MV-4-11 (cell line): ENCODE data around the gene SLC35B3.
"Not testable (repeated sequence)": the region's sequence is repeated elsewhere in the genome, so short reads cannot be mapped to it uniquely, and the experiment has no call there.

Source experiments
- DNase-seq: peaks from one replicate; lab custom pipeline; 2025; lab: John Stamatoyannopoulos, UW

Gene SLC35B3

DNA sequence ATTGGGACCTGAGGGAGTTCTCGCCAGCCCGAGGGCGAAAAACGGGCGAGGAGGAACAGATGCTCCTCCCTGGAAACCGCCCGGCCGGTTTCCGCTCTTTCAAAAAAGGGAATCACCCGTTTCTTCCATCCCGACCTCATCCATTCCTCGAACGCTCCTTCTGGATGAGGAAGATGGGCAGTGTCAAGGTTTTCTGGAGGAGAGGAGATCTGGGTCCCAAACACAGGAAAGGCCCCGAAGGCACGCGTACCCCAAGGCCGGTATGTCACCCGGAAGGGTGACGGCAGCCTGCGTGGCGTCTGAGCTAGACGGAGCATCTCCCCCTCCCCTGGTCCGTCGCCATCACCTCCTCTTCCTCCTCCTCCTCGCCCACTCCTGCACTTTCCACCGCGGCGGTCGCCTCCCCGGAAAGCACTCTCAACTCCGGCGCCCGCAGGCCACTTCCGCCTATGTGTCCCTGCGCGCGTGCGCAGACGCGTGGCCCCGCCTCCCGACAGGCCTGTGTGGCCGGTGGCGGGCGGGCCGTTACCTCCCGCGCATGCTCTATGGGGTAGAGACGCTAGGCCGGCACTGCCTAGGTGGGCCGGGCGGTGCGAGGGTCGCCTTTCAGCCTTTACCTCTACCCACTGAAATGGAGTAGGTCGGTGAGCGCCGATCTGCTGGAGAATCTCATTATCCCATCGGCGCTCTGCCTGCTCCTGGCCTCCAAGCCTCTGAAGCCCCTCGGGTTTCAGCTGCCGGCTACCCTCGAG, at the start of gene SLC35B3:
SLC35B3 (minus strand) TSS at position 453 of the 752 bp plus-strand sequence.
- peak; percentile 87 for DNase-seq

DNA sequence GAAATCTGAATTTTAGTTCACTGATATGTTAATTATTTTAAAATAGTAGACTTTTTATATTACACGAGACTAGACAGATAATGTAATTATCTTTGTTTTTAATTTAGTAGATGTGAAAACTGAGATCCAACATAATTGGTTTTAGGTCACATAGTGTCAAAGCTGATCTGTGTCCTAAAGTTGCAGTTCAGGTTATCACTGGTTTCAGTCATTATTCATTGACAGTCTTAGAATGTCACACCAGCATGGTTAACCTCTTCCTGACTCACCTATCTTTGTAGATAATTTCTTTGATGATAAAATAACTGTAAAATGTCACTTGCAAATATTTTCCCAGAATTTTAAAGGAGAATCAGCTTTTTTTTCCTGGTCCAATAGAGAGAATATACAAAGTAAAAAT, 48.3 kb upstream of the SLC35B3 start:
- no peak for DNase-seq

DNA sequence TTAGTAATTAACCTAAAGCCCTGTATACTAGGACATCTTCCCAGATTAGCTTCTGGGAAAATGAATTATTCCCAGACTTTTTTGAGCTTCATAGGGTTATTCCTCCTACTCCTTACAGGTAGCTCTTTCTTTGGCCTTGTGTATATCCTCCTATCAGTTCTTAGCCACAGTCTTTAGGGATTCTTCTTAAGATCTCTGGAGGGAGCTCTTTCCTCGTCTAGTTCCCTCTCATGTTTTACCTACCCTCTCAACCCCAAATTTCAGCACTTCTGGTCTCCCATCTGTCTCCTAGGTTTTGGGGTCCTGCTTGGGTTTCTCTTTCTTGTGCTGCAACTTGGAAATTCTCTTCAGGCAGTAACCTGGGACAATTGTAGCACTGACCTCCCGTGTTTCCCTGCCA, 46.4 kb upstream of the SLC35B3 start:
- peak; percentile 7 for DNase-seq

DNA sequence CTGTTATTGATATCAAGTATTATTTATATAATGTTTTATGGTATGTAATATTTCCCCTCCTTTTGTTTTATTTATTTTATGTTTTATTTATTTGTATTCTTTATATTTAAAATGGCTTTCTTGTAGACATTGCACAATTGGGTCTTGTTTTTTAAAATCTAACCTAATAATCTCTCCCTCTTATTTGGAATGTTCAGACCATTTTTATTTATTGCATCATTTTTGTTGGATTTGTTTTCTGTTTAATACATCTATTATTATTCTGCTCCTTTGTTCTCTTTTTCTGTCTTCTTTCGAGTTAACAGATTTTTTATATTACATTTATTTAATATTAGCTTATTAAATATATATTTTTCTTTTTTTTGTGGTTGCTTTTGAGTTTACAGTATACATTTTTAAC, 43.1 kb upstream of the SLC35B3 start:
- no peak for DNase-seq

DNA sequence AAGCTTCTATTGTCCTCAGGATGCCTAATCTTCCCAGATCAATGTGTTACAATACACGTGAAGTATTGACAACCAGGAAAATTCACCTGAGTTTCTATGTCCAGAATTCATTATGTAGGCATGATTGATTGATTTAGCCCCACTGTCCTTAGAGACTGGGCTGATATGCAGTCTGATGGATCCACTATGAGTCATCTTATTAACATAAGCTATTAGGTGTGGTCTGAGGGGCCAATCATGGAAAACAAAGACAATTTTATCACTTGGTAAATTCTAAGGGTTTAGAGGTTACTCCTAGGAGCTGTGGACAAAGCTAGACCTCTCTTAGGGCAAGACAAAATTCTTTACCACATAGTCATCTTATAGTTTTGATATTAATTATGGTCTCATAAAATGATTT, 41.3 kb upstream of the SLC35B3 start:
- no peak for DNase-seq

DNA sequence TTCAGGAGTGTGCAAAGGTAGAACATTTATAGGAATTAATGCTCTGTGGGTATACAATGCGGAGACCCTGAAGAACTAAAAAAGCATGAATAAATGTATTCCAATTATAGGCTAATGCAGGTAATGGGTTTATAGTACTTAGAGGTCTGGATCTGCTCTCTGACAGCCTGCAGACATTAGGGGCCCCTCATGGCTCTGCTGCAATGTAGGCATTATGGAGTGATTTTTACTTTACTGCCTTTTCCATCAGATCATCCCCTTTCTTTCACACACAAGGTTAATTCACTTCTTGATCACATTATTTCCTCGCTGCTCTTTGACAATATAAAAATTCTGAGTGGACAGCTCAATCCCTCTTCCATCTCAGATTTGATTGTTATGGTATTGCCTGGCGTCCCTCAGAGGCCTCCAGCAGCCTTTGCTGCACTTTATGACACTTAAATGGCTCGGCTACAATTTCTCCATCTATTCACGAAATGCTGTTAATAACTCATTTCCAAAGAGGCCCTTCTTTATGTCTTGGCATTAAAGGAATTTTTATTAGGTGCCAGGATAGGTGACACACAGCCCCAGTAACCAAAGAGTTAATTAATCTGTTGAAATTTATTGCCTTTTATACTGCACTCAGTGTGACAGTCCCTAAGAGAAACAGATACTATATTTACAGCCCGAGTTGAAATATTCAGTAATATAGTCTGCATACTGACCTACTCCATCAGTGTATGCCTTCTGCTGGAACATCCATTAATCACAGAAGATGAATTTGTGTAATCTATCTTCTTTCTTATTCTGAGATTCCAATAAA, 33.4 kb upstream of the SLC35B3 start:
- DNase-seq: no peak

DNA sequence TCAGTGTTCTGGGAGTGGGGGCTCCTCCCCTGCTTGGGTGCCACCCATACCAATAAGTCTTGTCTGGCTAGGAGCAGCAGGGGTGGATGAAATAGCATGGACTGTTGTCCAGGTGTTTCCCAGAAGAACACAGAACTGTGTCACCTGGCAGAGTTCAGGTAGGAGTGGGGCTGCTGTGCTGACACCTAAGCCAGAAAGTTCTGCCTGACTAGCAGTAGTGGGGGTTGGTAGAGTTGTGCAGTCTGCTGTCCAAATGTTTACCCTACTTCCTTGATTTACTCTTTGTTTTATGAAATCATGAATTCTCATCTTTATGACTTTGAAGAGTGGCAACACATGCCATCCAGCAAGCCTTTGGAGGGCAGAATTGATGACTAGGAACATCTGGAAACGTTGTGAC, 27.3 kb upstream of the SLC35B3 start:
- DNase-seq: no peak

DNA sequence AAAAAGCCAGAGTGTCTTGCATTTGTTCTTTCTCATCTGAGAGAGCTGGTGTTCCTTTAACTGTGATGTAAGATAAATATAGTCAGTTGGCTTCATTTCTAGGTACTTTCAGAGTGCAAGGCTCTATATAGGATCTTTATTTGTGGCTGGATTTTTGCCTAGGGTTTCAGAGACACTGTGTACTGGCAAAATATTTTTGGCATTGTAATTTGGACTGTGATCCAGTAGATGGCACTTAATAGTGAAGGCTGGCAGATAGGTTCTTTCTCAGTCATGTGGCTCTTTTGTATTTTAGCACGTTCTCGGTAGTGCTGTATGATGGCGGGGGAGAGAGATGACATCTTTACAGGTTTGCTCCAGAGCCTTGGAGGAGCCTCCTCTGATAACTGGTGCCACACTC, 26.8 kb upstream of the SLC35B3 start:
- DNase-seq: no peak

DNA sequence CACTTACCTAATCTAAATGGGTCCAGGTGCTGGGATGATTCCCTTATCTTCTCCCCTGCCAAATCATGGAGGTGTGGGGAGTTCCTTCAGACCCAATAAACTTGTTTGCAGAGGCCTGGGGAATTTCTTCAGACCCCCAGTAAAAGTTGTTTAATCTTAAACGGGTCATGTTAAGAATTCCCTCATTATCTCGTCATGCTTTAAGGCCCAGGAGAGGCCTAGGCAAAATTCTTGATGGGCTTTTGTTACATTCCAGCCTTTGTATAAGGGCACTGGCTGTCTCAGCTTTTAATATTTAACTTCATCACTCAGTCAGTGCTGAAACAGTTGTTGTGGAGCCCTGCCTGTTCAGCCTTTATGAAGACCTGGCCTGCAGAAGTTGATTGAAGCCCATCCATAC, 11.0 kb upstream of the SLC35B3 start:
- no peak for DNase-seq

DNA sequence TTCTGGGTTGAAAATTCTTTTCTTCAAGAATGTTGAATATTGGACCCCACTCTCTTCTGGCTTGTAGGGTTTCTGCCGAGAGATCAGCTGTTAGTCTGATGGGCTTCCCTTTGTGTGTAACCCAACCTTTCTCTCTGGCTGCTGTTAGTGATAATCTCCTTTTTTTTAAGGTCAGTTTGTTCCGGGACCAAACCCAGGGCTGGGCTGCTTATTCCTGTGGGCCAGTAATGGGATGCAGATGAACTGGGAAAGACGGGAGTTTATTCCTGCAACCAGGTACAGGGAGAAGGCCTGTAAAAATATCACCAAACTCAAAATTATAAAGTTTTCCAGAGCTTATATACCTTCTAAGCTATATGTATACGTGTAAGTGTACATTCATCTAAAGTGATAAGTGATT, 10.6 kb upstream of the SLC35B3 start:
- not testable (repeated sequence) for DNase-seq

DNA sequence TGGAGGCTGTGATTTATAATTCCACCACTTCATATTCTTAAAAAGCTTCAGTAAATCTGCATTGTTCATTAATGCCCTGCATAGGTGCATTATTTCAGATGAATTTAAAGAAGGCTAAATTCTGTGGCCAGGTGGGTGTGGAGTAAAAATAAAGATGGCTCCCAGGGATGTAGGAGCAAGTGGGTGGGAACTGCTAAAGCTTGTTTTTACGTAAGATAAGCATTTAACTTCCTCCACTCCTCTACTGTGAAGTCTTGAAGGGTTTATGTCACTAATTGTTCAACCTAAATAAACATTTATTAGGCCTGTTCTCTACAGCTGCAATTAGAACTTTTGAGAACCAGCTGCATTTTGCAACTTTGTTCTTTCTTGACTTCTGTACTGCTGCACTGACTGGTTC, 6.8 kb upstream of the SLC35B3 start:
- DNase-seq: no peak

DNA sequence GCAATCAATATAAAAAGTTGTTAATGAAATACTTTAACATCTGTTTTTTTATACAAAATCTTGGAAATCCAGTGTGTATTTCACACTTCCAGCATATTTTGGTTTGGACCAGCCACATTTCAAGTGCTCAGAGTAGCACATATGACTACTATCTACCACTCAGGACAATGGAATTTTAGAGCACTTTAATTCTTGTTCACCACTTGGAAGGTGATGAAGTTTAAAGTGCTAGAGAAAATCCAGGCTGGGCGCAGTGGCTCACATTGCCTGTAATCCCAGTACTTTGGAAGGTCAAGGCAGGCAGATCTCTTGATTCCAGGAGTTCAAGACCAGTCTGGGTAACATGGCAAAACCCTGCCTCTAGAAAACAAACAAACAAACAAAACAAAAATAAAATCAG, 6.1 kb upstream of the SLC35B3 start:
- no peak for DNase-seq

DNA sequence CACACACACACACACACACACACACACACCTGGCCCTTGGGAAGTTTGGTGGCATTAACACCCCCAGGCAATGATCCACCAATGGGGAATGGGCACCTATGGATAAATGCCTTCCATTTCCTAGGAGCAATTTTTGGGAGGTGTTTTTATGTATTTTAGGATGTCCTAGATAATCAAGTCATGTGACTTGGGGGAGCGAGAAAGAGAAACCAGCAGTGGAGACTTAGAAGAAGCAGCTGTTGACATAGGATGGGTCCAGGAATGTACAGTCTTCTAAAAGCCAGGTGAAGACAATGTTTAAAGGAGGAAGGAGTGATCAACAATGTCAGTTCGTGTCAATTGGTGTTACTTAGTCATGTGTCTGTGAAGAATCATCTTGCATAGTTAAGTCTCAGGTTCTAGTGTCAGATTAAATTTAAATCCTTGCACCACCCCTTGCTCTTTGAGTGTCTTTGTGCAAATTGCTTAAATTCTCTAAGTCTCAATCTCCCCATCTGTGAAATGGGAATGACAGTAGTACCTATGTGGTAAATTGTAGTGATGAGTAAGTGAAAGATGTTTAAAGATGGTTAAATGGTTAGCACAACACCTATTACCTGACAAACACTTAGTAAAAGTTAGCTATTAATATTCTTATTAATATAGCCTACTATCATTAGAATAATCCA, 4.4 kb upstream of the SLC35B3 start:
- no peak for DNase-seq

DNA sequence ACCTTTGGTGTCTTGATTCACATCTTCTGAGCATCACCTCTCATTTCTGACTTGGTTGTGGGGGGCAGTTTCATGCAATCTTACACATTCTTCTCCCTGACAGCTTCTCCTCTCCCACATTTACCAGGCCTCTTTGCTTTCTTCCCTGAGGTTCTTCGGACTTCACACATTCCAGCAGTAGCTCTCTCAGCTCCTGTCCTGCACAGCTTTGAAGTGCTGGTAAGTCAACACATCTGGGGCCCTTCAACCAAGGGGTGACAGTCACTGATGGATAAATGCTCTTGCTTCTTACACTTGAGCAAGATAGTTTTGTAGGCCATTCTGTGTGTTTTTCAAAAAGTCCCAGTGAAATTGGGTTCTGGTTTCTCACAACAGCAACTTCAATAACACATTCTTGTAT, 2.5 kb upstream of the SLC35B3 start:
- DNase-seq: no peak

DNA sequence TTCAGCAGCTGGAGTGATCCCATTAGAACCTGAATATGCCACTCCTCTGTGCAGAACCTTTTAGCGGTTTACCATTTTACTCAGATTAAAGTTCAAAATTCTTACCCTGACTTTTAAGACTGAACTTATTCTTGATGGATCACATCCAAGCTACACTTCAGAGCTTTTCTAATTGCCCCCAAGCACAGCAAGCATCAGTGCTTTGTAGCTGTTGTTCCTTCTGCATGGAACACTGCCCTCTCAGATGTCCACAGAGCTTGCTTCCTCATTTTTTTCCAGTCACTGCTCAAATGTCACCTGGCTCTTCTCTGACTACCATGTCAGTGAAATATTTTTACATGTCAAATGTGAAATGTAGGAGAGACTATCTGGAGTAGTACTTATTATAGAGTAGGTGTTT, 1.6 kb upstream of the SLC35B3 start:
- DNase-seq: peak; percentile 16

DNA sequence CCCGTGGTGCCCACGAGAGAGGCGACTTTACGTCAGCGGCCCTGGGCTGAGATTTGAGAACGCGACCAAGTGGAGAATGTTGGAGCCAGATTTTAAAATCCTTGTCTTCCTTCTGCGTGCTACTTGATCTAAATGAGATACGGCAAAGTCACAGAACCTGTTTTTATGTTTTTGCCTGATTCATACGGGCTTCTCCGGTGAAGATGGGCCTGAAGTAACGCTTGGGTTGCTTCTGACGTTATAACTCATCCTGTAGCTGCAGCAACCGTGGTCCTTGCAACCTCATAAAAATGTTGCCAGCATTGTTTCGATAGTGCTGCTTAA, 462 bp upstream of the SLC35B3 start:
- no peak for DNase-seq

DNA sequence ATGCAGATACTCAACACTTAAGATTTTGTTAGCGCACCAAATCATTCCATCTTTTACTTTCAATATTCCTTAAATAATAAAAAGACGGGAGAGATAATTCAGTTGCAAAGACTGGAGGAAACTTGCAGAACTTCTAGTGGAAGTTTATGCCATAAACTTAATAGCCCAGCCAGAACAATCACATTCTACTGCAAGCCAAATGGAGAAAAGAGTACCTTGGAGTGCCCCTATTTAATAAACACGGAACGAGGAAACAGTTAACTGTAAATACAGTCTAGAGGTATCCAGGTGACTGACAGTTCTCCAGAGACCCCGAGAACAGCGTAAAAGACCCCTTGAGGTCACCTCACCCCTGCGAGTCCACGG, 635 bp downstream of the SLC35B3 start:
- DNase-seq: no peak

DNA sequence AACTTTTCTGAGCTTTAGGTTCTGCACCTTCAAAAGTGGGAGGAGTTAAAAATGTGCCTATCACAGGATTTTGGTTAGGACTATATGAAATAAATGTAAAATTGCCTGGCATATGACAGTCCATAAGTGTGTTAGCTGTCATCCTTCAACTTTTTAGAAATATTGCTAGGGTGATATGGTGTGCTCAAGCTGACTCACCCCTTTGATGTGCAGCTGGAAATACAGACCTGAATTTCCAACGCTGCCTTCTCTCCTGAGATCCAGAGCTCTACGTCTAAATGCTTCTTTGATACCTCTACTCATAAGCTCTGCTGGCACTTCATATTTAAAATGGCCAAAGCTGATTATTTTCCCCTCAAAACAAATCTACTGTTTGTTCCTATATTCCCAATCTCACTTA, 2.7 kb downstream of the SLC35B3 start:
- DNase-seq: no peak

DNA sequence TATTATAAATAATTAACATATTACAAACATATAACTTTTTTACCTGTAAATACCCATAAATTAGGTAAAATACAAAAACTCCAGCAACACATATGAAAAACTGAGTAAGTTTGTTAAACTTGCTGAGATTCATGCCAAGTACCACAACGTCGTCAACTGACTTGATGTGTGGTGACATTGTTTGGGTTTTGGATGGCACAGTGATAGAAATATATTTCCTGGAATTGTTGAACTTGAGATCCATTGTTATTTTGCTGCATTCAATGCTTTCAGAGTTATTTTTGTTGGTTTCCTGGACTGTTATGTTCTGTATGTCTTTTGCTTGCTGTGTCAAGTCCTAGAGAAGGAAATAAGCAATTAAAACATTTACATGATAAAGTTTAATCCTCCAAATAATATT, 5.5 kb downstream of the SLC35B3 start:
- no peak for DNase-seq

DNA sequence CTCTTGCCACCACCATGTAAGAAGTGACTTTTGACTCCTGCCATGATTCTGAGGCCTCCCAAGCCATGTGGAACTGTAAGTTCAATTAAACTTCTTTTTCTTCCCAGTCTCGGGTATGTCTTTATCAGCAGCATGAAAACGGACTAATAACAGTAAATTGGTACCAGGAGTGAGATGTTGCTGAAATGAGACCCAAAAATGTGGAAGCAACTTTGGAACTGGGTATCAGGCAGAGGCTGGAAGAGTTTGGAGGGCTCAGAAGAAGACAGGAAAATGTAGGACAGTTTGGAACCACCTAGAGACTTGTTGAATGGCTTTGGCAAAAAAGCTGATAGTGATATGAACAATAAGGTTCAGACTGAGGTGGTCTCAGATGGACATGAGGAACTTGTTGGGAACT, 8.8 kb downstream of the SLC35B3 start:
- not testable (repeated sequence) for DNase-seq

DNA sequence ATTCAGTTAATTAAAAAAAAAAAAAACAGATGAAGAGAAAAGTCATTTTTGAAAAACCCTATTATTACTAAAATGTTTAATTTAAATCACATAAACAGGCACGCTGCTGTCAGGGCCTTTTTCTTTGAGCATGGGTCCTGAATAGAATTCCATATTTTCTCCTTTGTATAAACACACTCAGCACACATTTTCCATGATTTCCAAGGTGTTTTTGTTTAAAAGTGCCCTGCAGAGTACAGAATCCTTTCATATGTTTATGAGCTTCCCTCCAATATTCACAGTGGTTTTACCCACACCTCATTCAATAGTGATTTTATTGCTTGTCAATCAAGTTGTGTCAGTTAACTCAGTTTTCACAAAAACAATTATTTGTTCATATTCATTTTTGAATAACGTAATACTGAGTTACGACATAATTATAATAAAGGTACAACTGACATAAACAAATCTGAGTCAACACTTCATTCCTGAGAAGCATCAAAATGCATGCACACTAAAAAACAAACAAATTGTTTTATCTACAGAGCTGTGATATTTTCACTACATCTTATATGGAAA, 15.2 kb downstream of the SLC35B3 start:
- no peak for DNase-seq

DNA sequence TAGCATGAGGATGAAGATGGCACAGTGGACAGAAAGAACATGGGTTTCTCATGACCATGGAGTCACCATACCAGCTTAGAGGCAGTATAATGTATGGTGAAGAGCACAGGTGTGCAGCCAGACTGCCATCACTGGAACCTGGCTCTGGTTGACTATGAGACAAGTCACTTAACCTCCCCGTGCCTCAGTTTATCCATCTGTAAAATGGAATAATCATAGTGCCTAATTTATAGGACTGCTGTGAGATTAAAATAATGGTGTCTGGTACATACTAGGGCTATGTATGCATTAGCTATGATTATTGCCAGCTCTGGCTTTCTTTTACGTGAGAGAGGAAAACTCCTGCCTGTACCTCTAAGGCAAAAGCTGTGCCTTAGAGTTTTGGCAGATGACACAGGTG, 19.4 kb downstream of the SLC35B3 start:
- DNase-seq: no peak

DNA sequence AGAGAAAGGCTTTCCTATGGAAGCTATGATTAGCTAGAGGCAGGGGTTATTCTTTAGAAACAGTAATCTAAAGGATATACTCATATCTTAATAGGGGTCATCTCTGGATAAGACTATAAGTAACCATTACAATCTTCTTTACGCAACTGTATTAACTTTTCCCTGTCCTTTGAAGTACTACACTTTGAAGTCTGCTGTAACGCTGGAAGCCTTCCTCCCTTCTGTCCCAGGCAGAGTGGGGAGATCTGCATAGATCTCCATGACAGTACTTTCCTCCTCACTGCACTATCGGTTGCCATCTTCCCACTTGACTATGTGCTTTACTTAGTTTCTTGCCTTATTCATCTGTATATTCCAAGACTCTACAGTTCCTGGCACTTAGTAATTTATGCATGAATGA, 20.1 kb downstream of the SLC35B3 start:
- DNase-seq: no peak
